ENCODE results near the gene FRRS1.

FRRS1 gene

GRCh38 chr1:99674115-99675064 lies 92.0 kb downstream of the FRRS1 start:
- no peak for DNase-seq

DNA sequence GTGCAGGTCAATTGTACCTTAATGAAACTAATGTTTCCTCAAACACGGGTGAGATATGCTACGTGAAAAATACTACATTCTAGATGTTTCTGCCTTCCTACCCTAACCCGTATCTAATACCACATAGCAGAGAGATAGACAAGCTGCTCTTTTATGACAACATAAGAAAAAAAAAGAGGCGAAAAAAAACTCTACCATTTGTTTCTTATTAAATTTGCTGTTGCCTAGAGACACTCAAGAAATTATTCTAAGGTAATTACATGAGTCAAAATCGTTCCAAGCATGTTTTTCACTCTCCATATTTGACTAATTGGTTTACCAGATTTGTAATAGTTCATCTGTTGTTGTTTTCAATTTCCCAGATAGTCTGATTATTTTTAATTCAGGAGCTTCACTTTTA lies 93.1 kb downstream of the FRRS1 start:
- no peak for DNase-seq

GRCh38 chr1:99672530-99673213 lies 93.8 kb downstream of the FRRS1 start:
- DNase-seq = no peak

DNA sequence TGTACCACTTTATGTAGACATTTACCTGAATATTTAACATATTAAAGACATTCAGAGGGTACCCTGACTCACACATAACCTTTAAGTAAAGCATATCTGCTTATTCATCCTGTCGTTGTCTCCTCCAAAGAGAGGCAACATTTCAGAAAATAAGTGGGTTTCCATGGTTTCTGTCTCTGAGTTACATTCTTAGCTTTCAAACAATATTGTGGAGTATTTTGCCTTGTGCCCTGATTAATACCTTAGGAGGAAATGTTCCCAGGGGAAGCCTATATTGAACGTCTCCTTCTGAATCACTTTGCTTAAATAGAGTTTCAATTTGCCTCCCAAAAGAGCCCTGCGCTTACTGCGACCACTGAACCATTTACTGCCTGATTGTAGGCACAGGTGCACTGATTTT lies 94.4 kb downstream of the FRRS1 start:
- no peak for DNase-seq

DNA sequence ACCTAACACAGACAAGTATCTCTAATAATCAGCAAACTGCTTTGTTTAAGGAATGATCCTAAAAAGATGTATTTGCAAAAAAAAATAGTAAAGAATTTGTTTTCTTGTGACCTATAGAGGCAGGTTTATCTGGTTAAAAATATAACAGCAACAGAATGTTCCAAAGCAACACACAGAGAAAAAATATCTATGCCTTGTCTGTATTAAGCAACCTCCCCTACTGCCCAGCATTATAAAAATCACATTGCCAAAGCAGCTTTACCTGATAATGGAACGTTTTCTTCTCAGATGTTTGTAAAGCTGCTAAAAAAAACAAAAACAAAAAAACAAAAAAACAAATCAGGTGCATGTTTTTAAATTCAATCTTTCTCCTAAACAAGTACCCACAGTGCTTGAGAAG lies 95.9 kb downstream of the FRRS1 start:
- DNase-seq = no peak

- DNase-seq = no peak
Observed at GRCh38 chr1:99669821-99670220, 96.6 kb downstream of the FRRS1 start.

DNA sequence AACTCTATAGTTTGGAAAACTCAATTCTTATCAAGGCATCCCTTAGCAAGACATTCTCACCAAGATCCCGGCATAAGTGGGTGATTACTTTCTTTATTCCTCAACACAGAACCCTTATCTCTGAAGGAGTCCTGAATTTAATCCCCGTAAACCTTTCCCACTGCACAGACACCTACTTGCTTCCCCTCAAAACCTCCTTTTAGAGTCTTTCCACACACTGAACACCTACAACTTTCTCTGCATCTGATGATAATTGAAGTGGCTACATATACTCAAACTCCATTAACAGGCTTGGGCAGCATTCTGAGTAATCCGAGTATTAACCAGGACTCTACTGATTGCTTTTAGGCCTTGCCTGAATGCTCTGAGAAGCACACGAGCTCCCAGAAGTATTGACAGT lies 97.1 kb downstream of the FRRS1 start:
- DNase-seq = no peak

- DNase-seq = no peak
Observed at GRCh38 chr1:99665212-99665611, 101.2 kb downstream of the FRRS1 start.

- no peak for DNase-seq
Observed at GRCh38 chr1:99663501-99663900, 102.9 kb downstream of the FRRS1 start.

- no peak for DNase-seq
Observed at GRCh38 chr1:99662539-99663080, 103.8 kb downstream of the FRRS1 start.

GRCh38 chr1:99661780-99662179 lies 104.7 kb downstream of the FRRS1 start:
- DNase-seq = no peak

GRCh38 chr1:99660496-99660895 lies 105.9 kb downstream of the FRRS1 start:
- no peak for DNase-seq

DNA sequence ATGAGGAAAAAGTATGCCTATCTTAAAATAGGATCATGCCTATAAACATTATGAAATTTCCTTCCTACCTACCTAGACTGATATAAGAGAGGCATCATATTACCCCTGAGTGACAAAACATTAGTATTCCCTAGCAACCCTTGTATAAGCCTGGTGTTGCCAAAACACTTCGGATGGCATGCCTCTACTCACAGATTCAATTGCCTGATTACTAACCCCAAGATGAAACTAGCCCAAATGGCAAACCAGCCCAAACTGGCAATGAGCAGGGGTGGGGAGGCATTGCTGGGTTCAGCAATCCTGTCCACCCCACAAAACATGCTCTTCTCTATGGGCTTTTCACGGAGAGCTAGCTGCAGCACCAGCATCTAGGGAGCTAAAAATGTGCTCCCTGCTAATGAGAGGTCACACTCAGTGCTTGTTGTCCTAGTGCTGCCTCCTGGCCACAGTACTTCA lies 106.7 kb downstream of the FRRS1 start:
- DNase-seq = no peak

All from RPMI8226 (cell line).